ENCODE data around the gene OR10H1.
"Not testable (repeated sequence)": the region's sequence is repeated elsewhere in the genome, so short reads cannot be mapped to it uniquely, and the experiment has no call there.

The OR10H1 gene

DNA sequence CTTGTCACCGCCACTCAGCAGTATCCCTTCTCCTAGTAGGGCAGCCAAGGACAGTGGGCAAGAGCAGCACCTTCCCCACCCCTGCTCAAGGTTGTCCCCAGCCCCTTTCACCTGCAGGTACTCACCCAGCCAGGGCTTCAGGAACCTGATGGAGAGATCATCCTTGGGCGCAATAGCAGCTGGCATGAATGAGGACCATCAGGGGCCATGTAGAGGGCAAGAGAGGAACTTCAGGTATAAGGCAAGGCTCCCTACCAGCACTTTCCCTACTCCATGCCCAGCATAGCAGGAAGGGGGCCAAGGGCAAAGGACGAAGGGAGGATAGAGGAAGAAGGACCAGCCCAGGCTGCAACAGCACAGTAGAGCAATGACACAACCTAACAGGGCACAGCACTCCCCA lies 41.3 kb downstream of the OR10H1 start:
- not testable (repeated sequence) for DNase-seq (ENCODE audit: low read depth in 2 of 2)

GRCh38 chr19:15769586-15769985 lies 45.9 kb downstream of the OR10H1 start:
- DNase-seq (ENCODE audit: low read depth in 2 of 2), result no peak

- DNase-seq (ENCODE audit: low read depth in 2 of 2), result no peak
Measured at GRCh38 chr19:15759962-15760565, 55.4 kb downstream of the OR10H1 start.

GRCh38 chr19:15758379-15758778 lies 57.1 kb downstream of the OR10H1 start:
- no peak for DNase-seq (ENCODE audit: low read depth in 2 of 2)

Data from activated CD4-positive, alpha-beta T cell treated with anti-CD3 and anti-CD28 coated beads for 24 hours (primary cell).